Dermis blood vessel endothelial cell (primary cell): ENCODE measurements around the gene SLC38A3. TPM values are rescaled to one million over a fixed set of nuclear protein-coding genes. Genes with fewer than 3 reads are reported as not detected.
"Not testable (repeated sequence)": the region's sequence is repeated elsewhere in the genome, so short reads cannot be mapped to it uniquely, and the experiment has no call there.

Experiments used
- DNase-seq: peaks from one replicate; pipeline ENCODE4 v3.0.0; 2010
- total RNA-seq: library from RNA; depleted of rRNA; stranded (reverse); fragments of >200 nt; gene quantifications from 2 replicates; pipeline ENCODE4 v1.2.3, GENCODE V29; 2014

SLC38A3 gene
- total RNA-seq, 1 donor from 2014 or later = not detected

GRCh38 chr3:50255251-50255615 lies 50.2 kb downstream of the SLC38A3 start:
- no peak for DNase-seq

GRCh38 chr3:50256978-50257890 lies 52.2 kb downstream of the SLC38A3 start:
- peak; percentile 77 for DNase-seq

- DNase-seq = no peak
Measured at GRCh38 chr3:50258029-50258680, 53.1 kb downstream of the SLC38A3 start.

- DNase-seq = no peak
Measured at GRCh38 chr3:50258979-50259378, 53.9 kb downstream of the SLC38A3 start.

GRCh38 chr3:50259432-50260026 lies 54.5 kb downstream of the SLC38A3 start:
- no peak for DNase-seq

GRCh38 chr3:50260027-50260941 lies 55.2 kb downstream of the SLC38A3 start:
- DNase-seq = peak; percentile 96

GRCh38 chr3:50260942-50261441 lies 55.9 kb downstream of the SLC38A3 start:
- DNase-seq = no peak

- DNase-seq = no peak
Measured at GRCh38 chr3:50261505-50261904, 56.4 kb downstream of the SLC38A3 start.

GRCh38 chr3:50262200-50262599 lies 57.1 kb downstream of the SLC38A3 start:
- not testable (repeated sequence) for DNase-seq

GRCh38 chr3:50262778-50263177 lies 57.7 kb downstream of the SLC38A3 start:
- DNase-seq = no peak

- DNase-seq = no peak
Measured at GRCh38 chr3:50263478-50264382, 58.7 kb downstream of the SLC38A3 start.

GRCh38 chr3:50264383-50264963 lies 59.4 kb downstream of the SLC38A3 start:
- peak; percentile 40 for DNase-seq

GRCh38 chr3:50264964-50265485 lies 60.0 kb downstream of the SLC38A3 start:
- DNase-seq = no peak

- DNase-seq = no peak
Measured at GRCh38 chr3:50265571-50265970, 60.5 kb downstream of the SLC38A3 start.

- no peak for DNase-seq
Measured at GRCh38 chr3:50266017-50266416, 60.9 kb downstream of the SLC38A3 start.

GRCh38 chr3:50266836-50267235 lies 61.8 kb downstream of the SLC38A3 start:
- DNase-seq = no peak

GRCh38 chr3:50267280-50267913 lies 62.3 kb downstream of the SLC38A3 start:
- DNase-seq = no peak

GRCh38 chr3:50268276-50268675 lies 63.2 kb downstream of the SLC38A3 start:
- no peak for DNase-seq

GRCh38 chr3:50268703-50269451 lies 63.8 kb downstream of the SLC38A3 start, which contains the start of gene SEMA3B:
Gene SEMA3B, plus strand, starts transcription at chr3:50269147. Its CDS starts 94 bp downstream, at chr3:50269241.
- DNase-seq = no peak
